ENCODE results near the gene HYCC2. TPM values are rescaled to one million over a fixed set of nuclear protein-coding genes. Genes with fewer than 3 reads are reported as not detected.

Gene HYCC2
- total RNA-seq, 1 experiment from 2014 or later: 13.3 TPM

GRCh38 chr2:201100497-201100896, 29.0 kb upstream of the HYCC2 start:
- Histone ChIP-seq H4K8ac (replicated peaks; ENCODE audit: insufficient read length, low read depth, low read length) (no peak overlapping the region), H2BK5ac (ENCODE audit: insufficient read length, low read length) (no peak overlapping the region), H3K23ac (ENCODE audit: insufficient read length, low read depth, low read length) (no peak overlapping the region), H2BK120ac (ENCODE audit: low read depth, low read length, poor library complexity, severe bottlenecking) (no peak overlapping the region), H3K4ac (ENCODE audit: low read depth, low read length) (no peak overlapping the region), H3K79me1 (ENCODE audit: insufficient read depth, low read depth, low read length, poor library complexity, severe bottlenecking) (no peaks in the 10 kb centered on the region), H3K4me1 (ENCODE audit: insufficient read depth, low read length) (no peaks in the 10 kb centered on the region), H2AK5ac (ENCODE audit: insufficient read length, low read length) (no peak overlapping the region), H3K14ac (ENCODE audit: insufficient read depth, low read length) (no peak overlapping the region), H3K9me3 (ENCODE audit: control insufficient read depth, low read depth, low read length) (no peaks in the 10 kb centered on the region), H3K27me3 (ENCODE audit: insufficient read depth, low read length) (no peaks in the 10 kb centered on the region), H2BK15ac (ENCODE audit: low read depth, low read length) (no peak overlapping the region), H2AFZ (ENCODE audit: low read length) (no peak overlapping the region), H2BK20ac (ENCODE audit: low read depth, low read length, poor library complexity, severe bottlenecking) (no peak overlapping the region), H3K9ac (ENCODE audit: extremely low read depth, insufficient read length, low read length) (no peak overlapping the region), H3K18ac (ENCODE audit: insufficient read length, low read depth, low read length) (no peak overlapping the region), H4K91ac (ENCODE audit: insufficient read length, low read depth, low read length) (no peak overlapping the region), H3K27ac (ENCODE audit: insufficient read length, low read depth, low read length) (no peak overlapping the region), H2BK12ac (ENCODE audit: insufficient read length, low read depth, low read length) (no peak overlapping the region), H4K5ac (ENCODE audit: insufficient read length, low read depth, low read length) (no peak overlapping the region), H3K4me2 (ENCODE audit: insufficient read depth, insufficient read length, low read length) (no peak overlapping the region), H3K79me2 (ENCODE audit: insufficient read depth, low read length) (no peaks in the 10 kb centered on the region), H3T11ph (ENCODE audit: low read length) (no peak overlapping the region), H4K20me1 (ENCODE audit: control insufficient read depth, insufficient read depth, insufficient read length) (no peaks in the 10 kb centered on the region), H3K23me2 (ENCODE audit: insufficient read length, low read depth, low read length, poor library complexity, severe bottlenecking) (no peaks in the 10 kb centered on the region), H3K56ac (ENCODE audit: insufficient read length, low read depth, low read length) (no peak overlapping the region)
- Mint-ChIP-seq H3K27ac (0 out of 7 replicates have a peak overlapping the region, but pooled peaks of 1 of the 3 experiments have one; percentile 18), H3K27me3 (ENCODE audit: low read depth) (no peaks in the 10 kb centered on the region), H3K9me3 (peaks cover 0 to 3% of the 10 kb centered on the region in 2 experiments; a peak in 1 of 5 replicates), H3K4me1 (no peaks in the 10 kb centered on the region), H3K36me3 (ENCODE audit: insufficient read depth in 1 of 3, low read depth in 3 of 3) (no peaks in the 10 kb centered on the region), H3K4me3 (no peak overlapping the region)
- no peak for TF ChIP-seq CTCF (conservative IDR thresholded peaks at IDR 0.05)
- WGBS (ENCODE audit: extremely low coverage, insufficient read length, low lambda C conversion rate): no CpG with 5 or more reads among the region's 3 CpGs
- DNase-seq: no peak
